Breast epithelium (tissue), 3 donors: ENCODE data around the gene CCDC152.

Experiments
- POLR2A ChIP-seq: fragments of 450-650 bp; IDR thresholded peaks from one replicate; pipeline ENCODE4 v1.6.1; 2016; ENCODE audit warnings: antibody characterized with exemption, mild to moderate bottlenecking, moderate library complexity
- POLR2AphosphoS5 ChIP-seq, 3 donors: sonication (generic); formaldehyde crosslinking; IDR thresholded peaks; one replicate each; pipeline ENCODE4 v1.6.1; 2017; ENCODE audit warnings: antibody characterized with exemption in 3 of 3
- TF ChIP-seq, protein P1 (sequence below), 3 donors: fragments of 450-650 bp; IDR thresholded peaks; one replicate each; pipeline ENCODE4 v1.5.1; 2016 to 2017; ENCODE audit warnings: antibody characterized with exemption in 3 of 3, mild to moderate bottlenecking in 3 of 3, moderate library complexity in 3 of 3

DNA sequence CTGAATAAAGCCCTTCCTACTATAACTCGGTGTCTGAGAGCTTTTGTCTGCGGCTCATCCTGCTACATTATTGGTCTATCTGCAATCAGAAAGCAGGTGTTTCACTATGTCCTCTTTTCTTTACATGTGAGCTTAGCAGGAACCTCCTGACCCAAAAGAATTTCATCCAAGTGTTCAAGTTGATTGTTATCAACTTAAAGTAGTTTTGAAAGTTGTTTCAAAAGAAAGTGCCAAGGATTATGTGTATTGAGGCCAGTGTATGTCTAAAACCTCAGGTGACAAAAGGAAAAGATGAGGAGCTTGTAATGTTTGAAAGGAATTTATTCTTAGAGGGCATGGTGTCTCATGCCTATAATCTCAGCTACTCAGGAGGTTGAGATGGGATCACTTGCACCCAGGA lies 63.1 kb downstream of the CCDC152 start:
- TF ChIP-seq, protein P1, sequence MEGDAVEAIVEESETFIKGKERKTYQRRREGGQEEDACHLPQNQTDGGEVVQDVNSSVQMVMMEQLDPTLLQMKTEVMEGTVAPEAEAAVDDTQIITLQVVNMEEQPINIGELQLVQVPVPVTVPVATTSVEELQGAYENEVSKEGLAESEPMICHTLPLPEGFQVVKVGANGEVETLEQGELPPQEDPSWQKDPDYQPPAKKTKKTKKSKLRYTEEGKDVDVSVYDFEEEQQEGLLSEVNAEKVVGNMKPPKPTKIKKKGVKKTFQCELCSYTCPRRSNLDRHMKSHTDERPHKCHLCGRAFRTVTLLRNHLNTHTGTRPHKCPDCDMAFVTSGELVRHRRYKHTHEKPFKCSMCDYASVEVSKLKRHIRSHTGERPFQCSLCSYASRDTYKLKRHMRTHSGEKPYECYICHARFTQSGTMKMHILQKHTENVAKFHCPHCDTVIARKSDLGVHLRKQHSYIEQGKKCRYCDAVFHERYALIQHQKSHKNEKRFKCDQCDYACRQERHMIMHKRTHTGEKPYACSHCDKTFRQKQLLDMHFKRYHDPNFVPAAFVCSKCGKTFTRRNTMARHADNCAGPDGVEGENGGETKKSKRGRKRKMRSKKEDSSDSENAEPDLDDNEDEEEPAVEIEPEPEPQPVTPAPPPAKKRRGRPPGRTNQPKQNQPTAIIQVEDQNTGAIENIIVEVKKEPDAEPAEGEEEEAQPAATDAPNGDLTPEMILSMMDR (IDR thresholded peaks at IDR 0.05), result no peak
- TF ChIP-seq POLR2A (no peak), POLR2AphosphoS5 (IDR thresholded peaks at IDR 0.05) (no peak)
